A549 (cell line): ENCODE results near the gene EMSY. TPM values are rescaled to one million over a fixed set of nuclear protein-coding genes. Genes with fewer than 3 reads are reported as not detected.

Experiments
- ATAC-seq, 2 experiments: fragments of 200-7000 bp in 1 of 2; fragments of >200 bp in 1 of 2; cut with Nextera tagmentation in 1 of 2; cut with Tn5 transposase in 1 of 2; 3 replicates each; pipeline versions ENCODE4 v1.8.0 to v1.9.1; 2018 to 2020; ENCODE audit warnings: mild to moderate bottlenecking in 1 of 2, moderate library complexity in 1 of 2
- CTCF ChIA-PET: fragments of 300-600 bp; sonication (Branson Sonifier 250); formaldehyde crosslinking; extraction: SDS; loops from one replicate; lab custom pipeline; 2021; ENCODE audit warnings: antibody characterized with exemption, inconsistent platforms; lab: Yijun Ruan, JAX
- POLR2A ChIA-PET: fragments of 350-600 bp; formaldehyde crosslinking; extraction: SDS; loops from one replicate; lab custom pipeline; 2021; ENCODE audit warnings: antibody characterized with exemption, inconsistent platforms; lab: Yijun Ruan, JAX
- DNase-seq, 2 experiments: peaks; one replicate each; pipeline versions ENCODE4 v3.0.0 to v3.0.0-alpha.2; 2011 to 2016; ENCODE audit warnings: low read depth in 1 of 2, low spot score in 1 of 2
- FAIRE-seq: peaks from 2 replicates; lab custom pipeline; 2011; peaks lifted over from hg19 to GRCh38; lab: Jason Lieb, UNC
- H3K27ac ChIP-seq, 2 experiments: fragments of >200 bp; sonication (Bioruptor Twin); formaldehyde crosslinking; 3 replicates each; pipeline ENCODE4 v1.5.1; 2016 to 2017
- H3K4me1 ChIP-seq: fragments of >200 bp; sonication (Bioruptor Twin); formaldehyde crosslinking; 3 replicates; pipeline ENCODE4 v1.6.1; 2016
- H3K4me2 ChIP-seq: fragments of >200 bp; sonication (Bioruptor Twin); formaldehyde crosslinking; 3 replicates; pipeline ENCODE4 v1.6.1; 2016
- H3K4me3 ChIP-seq: fragments of >200 bp; sonication (Bioruptor Twin); formaldehyde crosslinking; 3 replicates; pipeline ENCODE4 v1.5.1; 2016
- H3K9me3 ChIP-seq: fragments of >200 bp; sonication (Bioruptor Twin); formaldehyde crosslinking; 3 replicates; pipeline ENCODE4 v1.6.1; 2016
- BHLHE40 ChIP-seq: IDR thresholded peaks from 2 replicates; pipeline ENCODE4 v1.6.1; 2012; ENCODE audit warnings: low read depth, low read length, inconsistent platforms
- CBX2 ChIP-seq: fragments of 200-600 bp; sonication (generic); IDR thresholded peaks from 2 replicates; pipeline ENCODE4 v1.6.1; 2016; ENCODE audit warnings: low read depth, mild to moderate bottlenecking, borderline replicate concordance
- ELK1 ChIP-seq: fragments of 150-350 bp; IDR thresholded peaks from 2 replicates; pipeline ENCODE4 v1.6.1; 2014; ENCODE audit warnings: low read depth, mild to moderate bottlenecking, low read length
- FOXS1 ChIP-seq: fragments of 250-450 bp; sonication (Bioruptor Pico); IDR thresholded peaks from 2 replicates; pipeline ENCODE4 v1.5.0; 2020; ENCODE audit warnings: mild to moderate bottlenecking, moderate library complexity
- GATA3 ChIP-seq: IDR thresholded peaks from 2 replicates; pipeline ENCODE4 v1.6.1; 2012; ENCODE audit warnings: borderline replicate concordance
- HDAC2 ChIP-seq: fragments of 200-600 bp; sonication (generic); IDR thresholded peaks from 2 replicates; pipeline ENCODE4 v1.6.1; 2016
- HES2 ChIP-seq: fragments of >200 bp; sonication (Bioruptor Twin); formaldehyde crosslinking; IDR thresholded peaks from 2 replicates; pipeline ENCODE4 v1.6.1; 2016
- HEYL ChIP-seq: fragments of 250-450 bp; sonication (Bioruptor Pico); IDR thresholded peaks from 2 replicates; pipeline ENCODE4 v1.8.0; 2021; ENCODE audit warnings: mild to moderate bottlenecking, moderate library complexity
- HMGXB4 ChIP-seq: fragments of 250-450 bp; sonication (Bioruptor Pico); IDR thresholded peaks from 2 replicates; pipeline ENCODE4 v1.5.0; 2021; ENCODE audit warnings: mild to moderate bottlenecking, moderate library complexity, borderline replicate concordance
- KDM1A ChIP-seq: fragments of 200-600 bp; sonication (generic); IDR thresholded peaks from 2 replicates; pipeline ENCODE4 v1.6.1; 2016; ENCODE audit warnings: low read depth, mild to moderate bottlenecking
- NPAS2 ChIP-seq: fragments of 250-450 bp; sonication (Bioruptor Pico); IDR thresholded peaks from 2 replicates; pipeline ENCODE4 v1.8.0; 2022; ENCODE audit warnings: mild to moderate bottlenecking, moderate library complexity, borderline replicate concordance
- PBX3 ChIP-seq: IDR thresholded peaks from 2 replicates; pipeline ENCODE4 v1.6.1; 2012
- POLR2AphosphoS2 ChIP-seq: conservative IDR thresholded peaks from 2 replicates; pipeline ENCODE4 v1.6.1; 2012; ENCODE audit warnings: low read length, improper control_type of control experiment, inconsistent platforms
- RCOR1 ChIP-seq: fragments of 150-350 bp; IDR thresholded peaks from 2 replicates; pipeline ENCODE4 v1.6.1; 2014; ENCODE audit warnings: antibody characterized with exemption, low read length, low read depth
- RFX5 ChIP-seq: fragments of 450-650 bp; IDR thresholded peaks from 2 replicates; pipeline ENCODE4 v1.7.1; 2014; ENCODE audit warnings: antibody characterized with exemption, mild to moderate bottlenecking, moderate library complexity
- RNF2 ChIP-seq: fragments of 200-600 bp; sonication (generic); IDR thresholded peaks from 2 replicates; pipeline ENCODE4 v1.6.1; 2016; ENCODE audit warnings: low read depth, mild to moderate bottlenecking, antibody characterized with exemption, moderate library complexity, borderline replicate concordance
- SMC3 ChIP-seq: fragments of >200 bp; sonication (Bioruptor Twin); formaldehyde crosslinking; IDR thresholded peaks from 3 replicates; pipeline ENCODE4 v1.6.1; 2018; ENCODE audit warnings: inconsistent platforms
- SREBF2 ChIP-seq: fragments of 450-650 bp; IDR thresholded peaks from 2 replicates; pipeline ENCODE4 v1.6.1; 2014; ENCODE audit warnings: mild to moderate bottlenecking, moderate library complexity
- TFCP2L1 ChIP-seq: fragments of 250-450 bp; sonication (Bioruptor Pico); IDR thresholded peaks from 2 replicates; pipeline ENCODE4 v1.5.0; 2021; ENCODE audit warnings: mild to moderate bottlenecking
- TP53 ChIP-seq: fragments of 250-450 bp; sonication (Bioruptor Pico); IDR thresholded peaks from 2 replicates; pipeline ENCODE4 v1.5.0; 2021; ENCODE audit warnings: mild to moderate bottlenecking, moderate library complexity
- ZFP36 ChIP-seq: fragments of 450-650 bp; IDR thresholded peaks from 2 replicates; pipeline ENCODE4 v1.6.1; 2014; ENCODE audit warnings: borderline replicate concordance; ENCODE audit not compliant: partially characterized antibody
- ZNF302 ChIP-seq: fragments of 250-450 bp; sonication (Bioruptor Pico); IDR thresholded peaks from 2 replicates; pipeline ENCODE4 v1.9.0; 2021; ENCODE audit warnings: inconsistent platforms, mild to moderate bottlenecking, moderate library complexity
- WGBS: methylation state at CpG from one replicate; pipeline ENCODE4 v1.1.6; 2017; ENCODE audit errors: missing lambda C conversion rate; 5-methylcytosine and 5-hydroxymethylcytosine counted together
- polyA plus RNA-seq, 4 experiments: library from polyadenylated mRNA; depleted of rRNA in 3 of 4; stranded (reverse); fragments of >200 nt; fragmentation: RNase III in 1 of 4; extraction: RNeasy Plus Mini Kit Qiagen cat#74134 plus additional on column Dnase treatment in 1 of 4; gene quantifications; 2 replicates in 3 of 4; 3 replicates in 1 of 4; pipeline ENCODE4 v1.2.3, GENCODE V29; 2011 to 2017

EMSY gene
- polyA plus RNA-seq, 2 of the 4 experiments (the other 2 are of a cell fraction), result 11.2 to 23.0 TPM

GRCh38 chr11:76589964-76590950, 145.4 kb downstream of the EMSY start:
- Histone ChIP-seq H3K27ac (no peak overlapping the region), H3K9me3 (peaks cover 8% of the 10 kb centered on the region; the same call in 1 of the 3 replicates), H3K4me3 (no peak overlapping the region), H3K4me2 (no peak overlapping the region), H3K4me1 (0 out of 3 replicates have a peak, but pooled peaks cover 3% of the 10 kb centered on the region)
- no peak for DNase-seq
- FAIRE-seq, result no peak
- ATAC-seq, result no peak
- 60% methylated on average over 9 of the region's 9 CpGs for WGBS
- ChIA-PET POLR2A (no interaction called here), CTCF (interaction anchor here (1.1 to 4.3 kb wide), 5 partner anchors 8 to 131 kb away, joined by 3 to 20 read pairs (median 5); no protein-coding TSS in a partner anchor)
- TF ChIP-seq HES2 (no peak), NPAS2 (CRISPR knock-in tag) (no peak), RNF2 (no peak), RFX5 (no peak)

GRCh38 chr11:76591416-76591815, 146.6 kb downstream of the EMSY start:
- FAIRE-seq (no peak), ATAC-seq (no peak), DNase-seq (no peak)
- 80% methylated on average over 8 of the region's 8 CpGs for WGBS
- TF ChIP-seq ZFP36, result no peak
- TF ChIP-seq RCOR1, result no peak
- TF ChIP-seq TP53 (CRISPR knock-in tag), result no peak
- no peak for TF ChIP-seq FOXS1 (CRISPR knock-in tag)
- TF ChIP-seq SREBF2, result no peak
- TF ChIP-seq ELK1, result no peak
- no peak for TF ChIP-seq POLR2AphosphoS2
- Histone ChIP-seq H3K4me1 (0 out of 3 replicates have a peak, but pooled peaks cover 3% of the 10 kb centered on the region), H3K4me2 (no peak overlapping the region), H3K27ac (no peak overlapping the region), H3K9me3 (peaks cover 6% of the 10 kb centered on the region; the same call in 1 of the 3 replicates), H3K4me3 (no peak overlapping the region)
- CTCF ChIA-PET, result interaction anchor here (2.5 kb wide), 1 partner anchor 130 kb away, joined by 6 read pairs; no protein-coding TSS in a partner anchor
- POLR2A ChIA-PET, result no interaction called here

- CTCF ChIA-PET, result interaction anchor here (2.5 kb wide), 1 partner anchor 129 kb away, joined by 6 read pairs; no protein-coding TSS in a partner anchor
- whole genome bisulfite sequencing, result 72% methylated on average over 17 of the region's 17 CpGs
Measured at GRCh38 chr11:76592025-76592914, 147.5 kb downstream of the EMSY start.

More at GRCh38 chr11:76592025-76592914, 147.5 kb downstream of the EMSY start:
- FAIRE-seq (no peak), DNase-seq (no peak), ATAC-seq (no peak)
- Histone ChIP-seq H3K4me1 (0 out of 3 replicates have a peak, but pooled peaks cover 3% of the 10 kb centered on the region), H3K4me2 (no peak overlapping the region), H3K4me3 (no peak overlapping the region), H3K9me3 (0 out of 3 replicates have a peak, but pooled peaks cover 3% of the 10 kb centered on the region), H3K27ac (no peak overlapping the region)
- TF ChIP-seq HMGXB4 (no peak), HDAC2 (no peak), KDM1A (no peak), ZNF302 (CRISPR knock-in tag) (no peak), PBX3 (no peak), SMC3 (no peak), RCOR1 (no peak), HES2 (no peak), TFCP2L1 (CRISPR knock-in tag) (no peak), HEYL (CRISPR knock-in tag) (no peak), ELK1 (no peak), SREBF2 (no peak), BHLHE40 (no peak), CBX2 (no peak), GATA3 (no peak)
- POLR2A ChIA-PET, result no interaction called here
